Right atrium auricular region (tissue), 2 donors: ENCODE measurements around the gene ZC3H11A. TPM values are rescaled to one million over a fixed set of nuclear protein-coding genes. Genes with fewer than 3 reads are reported as not detected.

Source experiments
- DNase-seq: peaks from one replicate; pipeline ENCODE4 v3.0.0-alpha.2; 2019; ENCODE audit warnings: low spot score
- H3K27ac ChIP-seq, 2 donors: fragments of 200-600 bp; sonication (generic); 1 replicate in 1 of 2; 2 replicates in 1 of 2; pipeline ENCODE4 v1.5.1; 2016 to 2019
- H3K27me3 ChIP-seq, 2 donors: fragments of 200-600 bp; sonication (generic); one replicate each; pipeline versions ENCODE4 v1.5.1 to v1.6.0; 2017 to 2019
- H3K36me3 ChIP-seq: fragments of 200-600 bp; sonication (generic); one replicate; pipeline ENCODE4 v1.5.1; 2016
- H3K4me1 ChIP-seq, 2 donors: fragments of 200-600 bp; sonication (generic); one replicate each; pipeline versions ENCODE4 v1.5.1 to v1.6.0; 2017 to 2019
- H3K4me3 ChIP-seq, 2 donors: fragments of 200-600 bp; sonication (generic); 1 replicate in 1 of 2; 2 replicates in 1 of 2; pipeline ENCODE4 v1.5.1; 2017 to 2019; ENCODE audit warnings: mild to moderate bottlenecking in 1 of 2, moderate library complexity in 1 of 2
- H3K9me3 ChIP-seq, 2 donors: fragments of 200-600 bp; sonication (generic); one replicate each; pipeline ENCODE4 v1.5.1; 2019
- total RNA-seq, 2 donors: library from RNA; depleted of rRNA; stranded (reverse); fragments of >200 nt; gene quantifications; one replicate each; pipeline ENCODE4 v1.1.0, GENCODE V29; 2016
- TF ChIP-seq, protein P1 (sequence below), 2 donors: fragments of 200-600 bp; sonication (generic); IDR thresholded peaks; one replicate each; pipeline ENCODE4 v1.5.1; 2019; ENCODE audit warnings: antibody characterized with exemption in 2 of 2

The ZC3H11A gene
- total RNA-seq, 2 donors from 2014 or later, result 53.1 to 56.0 TPM

DNA sequence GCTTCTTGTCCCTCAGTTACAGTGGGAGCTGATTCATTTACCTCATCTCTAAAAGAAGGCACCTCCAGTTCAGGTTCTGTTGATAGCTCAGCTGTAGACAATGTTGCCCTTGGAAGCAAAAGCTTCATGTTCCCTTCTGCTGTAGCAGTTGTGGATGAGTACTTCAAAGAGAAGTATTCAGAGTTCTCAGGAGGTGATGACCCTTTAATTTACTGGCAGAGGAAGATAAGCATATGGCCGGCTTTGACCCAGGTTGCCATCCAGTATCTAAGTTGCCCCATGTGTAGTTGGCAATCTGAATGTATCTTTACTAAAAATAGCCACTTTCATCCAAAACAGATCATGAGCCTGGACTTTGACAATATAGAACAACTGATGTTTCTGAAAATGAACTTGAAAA is 4.5 kb downstream of the ZC3H11A start:
- no peaks in the 10 kb centered on the region for H3K27me3 ChIP-seq
- H3K4me1 ChIP-seq, result peaks cover 0 to 52% of the 10 kb centered on the region in 2 donors
- no peak overlapping the region for H3K27ac ChIP-seq
- TF ChIP-seq, protein P1, sequence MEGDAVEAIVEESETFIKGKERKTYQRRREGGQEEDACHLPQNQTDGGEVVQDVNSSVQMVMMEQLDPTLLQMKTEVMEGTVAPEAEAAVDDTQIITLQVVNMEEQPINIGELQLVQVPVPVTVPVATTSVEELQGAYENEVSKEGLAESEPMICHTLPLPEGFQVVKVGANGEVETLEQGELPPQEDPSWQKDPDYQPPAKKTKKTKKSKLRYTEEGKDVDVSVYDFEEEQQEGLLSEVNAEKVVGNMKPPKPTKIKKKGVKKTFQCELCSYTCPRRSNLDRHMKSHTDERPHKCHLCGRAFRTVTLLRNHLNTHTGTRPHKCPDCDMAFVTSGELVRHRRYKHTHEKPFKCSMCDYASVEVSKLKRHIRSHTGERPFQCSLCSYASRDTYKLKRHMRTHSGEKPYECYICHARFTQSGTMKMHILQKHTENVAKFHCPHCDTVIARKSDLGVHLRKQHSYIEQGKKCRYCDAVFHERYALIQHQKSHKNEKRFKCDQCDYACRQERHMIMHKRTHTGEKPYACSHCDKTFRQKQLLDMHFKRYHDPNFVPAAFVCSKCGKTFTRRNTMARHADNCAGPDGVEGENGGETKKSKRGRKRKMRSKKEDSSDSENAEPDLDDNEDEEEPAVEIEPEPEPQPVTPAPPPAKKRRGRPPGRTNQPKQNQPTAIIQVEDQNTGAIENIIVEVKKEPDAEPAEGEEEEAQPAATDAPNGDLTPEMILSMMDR (IDR thresholded peaks at IDR 0.05), result no peak
- no peak for DNase-seq
- H3K9me3 ChIP-seq, result no peaks in the 10 kb centered on the region
- H3K4me3 ChIP-seq, result no peak overlapping the region
- peaks cover 8% of the 10 kb centered on the region for H3K36me3 ChIP-seq

DNA sequence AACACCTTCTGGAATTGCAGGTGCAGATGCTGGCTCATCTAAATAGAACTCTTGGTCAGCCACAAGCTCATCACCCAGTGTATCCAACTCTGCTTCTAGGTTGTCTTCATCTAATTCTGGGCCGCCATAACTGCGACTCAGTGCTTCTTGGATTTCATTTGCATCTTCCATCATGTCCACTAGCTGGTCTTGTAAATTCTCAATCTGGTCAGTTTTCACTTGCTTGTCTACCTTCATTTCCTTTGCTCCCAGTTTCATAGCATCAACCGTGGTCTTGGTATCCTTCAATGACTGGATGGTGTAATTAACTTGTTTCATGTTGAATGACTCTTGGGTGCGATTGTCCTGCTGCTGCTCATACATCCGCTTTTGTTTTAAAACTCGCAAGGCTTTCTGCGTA is 10.3 kb downstream of the ZC3H11A start:
- TF ChIP-seq, protein P1 (IDR thresholded peaks at IDR 0.05), result no peak
- no peak overlapping the region for H3K27ac ChIP-seq
- no peaks in the 10 kb centered on the region for H3K9me3 ChIP-seq
- H3K4me3 ChIP-seq, result no peak overlapping the region
- no peaks in the 10 kb centered on the region for H3K27me3 ChIP-seq
- no peak for DNase-seq
- peaks cover 0 to 7% of the 10 kb centered on the region in 2 donors for H3K4me1 ChIP-seq
- peaks cover 39% of the 10 kb centered on the region for H3K36me3 ChIP-seq

DNA sequence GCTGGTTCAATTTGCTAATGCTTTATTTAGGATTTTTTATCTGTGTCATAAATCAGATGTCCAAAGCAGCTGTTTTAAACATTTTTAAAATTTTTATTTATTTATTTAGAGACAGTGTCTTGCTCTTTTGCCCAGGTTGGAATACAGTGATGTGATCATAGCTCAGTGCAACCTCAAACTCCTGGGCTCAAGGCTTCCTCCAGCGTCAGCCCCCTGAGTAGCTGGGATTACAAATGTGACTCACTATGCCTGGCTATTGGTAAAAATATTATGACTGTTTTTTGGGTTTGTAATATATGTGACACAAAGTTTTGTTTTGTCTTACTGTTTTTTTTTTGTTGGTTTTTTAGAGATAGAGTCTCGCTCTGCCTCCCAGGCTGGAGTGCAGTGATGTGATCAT is 11.8 kb downstream of the ZC3H11A start:
- no peaks in the 10 kb centered on the region for H3K9me3 ChIP-seq
- TF ChIP-seq, protein P1 (IDR thresholded peaks at IDR 0.05), result no peak
- H3K27ac ChIP-seq, result no peak overlapping the region
- H3K27me3 ChIP-seq, result no peaks in the 10 kb centered on the region
- DNase-seq, result no peak
- no peak overlapping the region for H3K4me3 ChIP-seq
- H3K4me1 ChIP-seq, result no peaks in the 10 kb centered on the region
- peaks cover 39% of the 10 kb centered on the region for H3K36me3 ChIP-seq

DNA sequence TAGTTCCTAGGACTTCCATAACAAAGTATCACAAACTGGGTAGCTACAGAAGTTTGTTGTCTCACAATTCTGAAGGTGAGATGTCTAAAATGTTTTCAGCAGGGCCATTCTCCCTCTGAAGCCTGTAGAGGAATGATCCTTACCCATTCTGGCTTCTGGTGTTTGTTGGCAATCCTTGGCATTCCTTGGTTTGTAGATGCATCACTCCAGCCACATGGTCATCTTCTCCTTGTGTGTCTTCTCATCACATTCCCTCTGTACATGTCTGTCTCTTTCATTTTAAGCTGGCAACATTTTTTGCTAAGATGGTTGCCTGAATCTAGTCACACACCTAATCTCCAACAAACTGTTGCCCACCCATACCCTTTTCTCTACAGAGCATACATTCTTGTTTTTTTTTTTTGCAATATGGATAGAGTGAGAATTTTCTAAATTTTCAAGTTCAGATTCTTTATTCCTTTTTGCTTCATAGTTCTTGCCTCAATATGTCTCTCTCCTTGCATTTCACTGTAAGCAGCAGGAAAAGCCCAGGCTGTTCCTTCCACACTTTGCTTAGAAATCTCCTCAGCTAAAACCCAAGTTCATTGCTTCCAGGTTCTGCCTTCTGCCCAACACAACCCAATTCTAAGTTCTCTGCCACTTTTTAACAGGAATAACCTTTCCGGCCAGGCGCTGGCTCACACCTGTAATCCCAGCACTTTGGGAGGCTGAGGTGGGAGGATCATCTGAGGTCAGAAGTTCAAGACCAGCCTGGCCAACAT is 18.3 kb downstream of the ZC3H11A start:
- Histone ChIP-seq H3K4me3 (no peak overlapping the region), H3K36me3 (peaks cover 36% of the 10 kb centered on the region), H3K9me3 (no peaks in the 10 kb centered on the region), H3K4me1 (no peaks in the 10 kb centered on the region), H3K27me3 (no peaks in the 10 kb centered on the region), H3K27ac (no peak overlapping the region)
- TF ChIP-seq, protein P1 (IDR thresholded peaks at IDR 0.05), result no peak
- no peak for DNase-seq

DNA sequence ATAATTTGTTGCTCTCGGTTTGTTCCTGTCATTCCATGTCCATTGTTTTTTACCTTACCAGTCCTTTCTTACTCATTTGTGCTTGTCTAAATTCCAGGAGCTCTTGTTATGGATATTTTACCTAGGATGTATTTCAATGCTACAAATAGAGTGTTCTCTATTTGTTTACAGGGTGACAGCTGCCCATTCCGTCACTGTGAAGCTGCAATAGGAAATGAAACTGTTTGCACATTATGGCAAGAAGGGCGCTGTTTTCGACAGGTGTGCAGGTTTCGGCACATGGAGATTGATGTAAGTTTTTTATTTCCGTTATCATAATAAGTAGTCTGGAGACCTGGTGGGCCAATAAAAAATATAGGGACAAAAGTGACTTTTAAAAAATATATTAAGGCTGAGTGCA is 23.0 kb downstream of the ZC3H11A start:
- H3K27ac ChIP-seq, result no peak overlapping the region
- H3K9me3 ChIP-seq, result no peaks in the 10 kb centered on the region
- peaks cover 73% of the 10 kb centered on the region for H3K36me3 ChIP-seq
- no peak overlapping the region for H3K4me3 ChIP-seq
- no peaks in the 10 kb centered on the region for H3K4me1 ChIP-seq
- TF ChIP-seq, protein P1 (IDR thresholded peaks at IDR 0.05), result no peak
- H3K27me3 ChIP-seq, result no peaks in the 10 kb centered on the region
- no peak for DNase-seq

DNA sequence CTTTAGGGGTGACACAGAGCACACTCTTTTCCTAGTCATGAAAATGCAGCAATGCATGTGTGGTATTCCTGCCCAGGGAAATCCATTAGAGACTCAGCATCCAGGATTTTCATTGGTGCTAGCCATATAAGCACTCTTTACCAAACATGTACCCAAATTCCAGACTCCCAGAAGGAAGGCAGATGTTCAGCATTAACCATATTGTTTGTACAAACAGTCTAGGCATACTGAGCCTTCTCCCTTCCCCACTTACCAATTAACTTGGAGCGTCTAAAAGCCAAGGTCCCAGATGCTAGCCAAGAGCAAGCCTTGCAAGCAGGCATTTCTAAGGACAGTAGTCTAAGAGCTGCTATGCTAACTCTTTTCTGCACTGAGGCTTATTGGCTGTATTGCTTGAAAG is 27.9 kb downstream of the ZC3H11A start:
- peaks cover 53% of the 10 kb centered on the region for H3K36me3 ChIP-seq

More for the DNA sequence above, 27.9 kb downstream of the ZC3H11A start:
- Histone ChIP-seq H3K27me3 (no peaks in the 10 kb centered on the region), H3K4me3 (no peak overlapping the region), H3K9me3 (no peaks in the 10 kb centered on the region), H3K27ac (no peak overlapping the region), H3K4me1 (no peaks in the 10 kb centered on the region)
- TF ChIP-seq, protein P1 (IDR thresholded peaks at IDR 0.05), result no peak
- no peak for DNase-seq
